Pons (tissue), 1 donor: Measurements from ENCODE around the gene VWC2L.

Experiments
- DNase-seq: peaks from one replicate; pipeline ENCODE4 v3.0.0-alpha.2; 2016; ENCODE audit warnings: low spot score

The VWC2L gene

DNA sequence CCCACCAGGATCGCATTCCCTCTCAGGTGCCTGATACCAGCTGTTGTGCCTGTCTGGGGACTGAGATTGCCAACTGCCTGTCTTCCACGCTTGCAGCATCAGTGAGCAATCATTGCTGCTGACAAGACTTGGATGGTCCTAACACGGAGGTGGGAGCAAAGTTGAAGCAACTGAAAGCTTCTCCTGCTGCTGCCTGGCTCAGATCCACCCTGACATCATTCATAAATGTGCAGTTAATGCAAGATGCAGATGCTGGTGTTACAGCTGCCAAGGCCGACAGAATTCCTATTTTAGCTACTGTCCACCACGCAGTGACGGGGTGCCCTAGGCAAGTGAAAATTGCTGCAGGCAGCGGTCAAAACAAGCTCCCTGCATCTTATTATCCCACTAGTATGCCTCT, 131.4 kb downstream of the VWC2L start:
- DNase-seq: no peak

DNA sequence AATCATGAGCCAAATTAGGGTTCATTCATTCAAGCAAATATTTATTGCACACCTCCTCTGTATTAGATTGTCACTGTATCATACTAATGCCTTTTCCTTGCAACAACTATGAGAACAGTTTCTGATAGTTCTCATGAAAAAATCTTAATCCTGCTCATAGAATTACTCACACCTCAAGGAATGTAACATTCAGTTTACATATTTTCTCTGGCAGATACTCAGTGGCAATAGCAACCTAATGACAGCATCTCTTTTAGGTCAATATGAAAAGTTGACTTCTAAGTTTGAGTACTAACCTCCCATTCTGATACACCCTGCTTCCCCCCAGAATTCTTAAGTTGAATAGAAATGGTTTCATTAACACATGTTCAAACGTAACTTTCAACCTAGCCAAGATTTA, 132.0 kb downstream of the VWC2L start:
- no peak for DNase-seq

DNA sequence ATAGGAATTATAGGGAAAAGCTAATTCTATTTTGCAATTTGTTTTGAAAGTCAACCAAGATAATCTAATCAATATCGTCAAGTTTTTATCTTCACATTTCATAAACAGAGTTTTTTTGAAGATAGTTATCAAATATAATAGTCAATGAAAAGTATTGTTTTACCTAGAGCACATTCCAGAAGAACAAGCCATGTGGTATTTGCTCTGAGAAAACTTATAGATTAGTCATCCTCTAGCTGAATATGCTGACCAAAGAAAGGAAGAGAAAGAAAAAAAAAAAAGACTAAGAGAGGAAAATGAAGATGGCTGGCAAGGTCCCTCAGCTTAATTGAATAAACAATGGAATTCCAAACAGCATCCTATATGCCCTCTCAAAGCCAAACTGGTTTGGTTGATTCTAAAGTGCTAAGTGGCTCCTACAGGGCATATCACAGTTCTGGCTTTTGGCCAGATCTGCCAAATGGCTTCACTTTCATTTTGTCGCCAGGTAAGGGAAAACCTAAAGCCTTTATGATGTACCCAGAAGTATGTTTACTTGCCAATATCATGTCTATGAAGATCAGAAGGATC, 132.6 kb downstream of the VWC2L start:
- DNase-seq: no peak

DNA sequence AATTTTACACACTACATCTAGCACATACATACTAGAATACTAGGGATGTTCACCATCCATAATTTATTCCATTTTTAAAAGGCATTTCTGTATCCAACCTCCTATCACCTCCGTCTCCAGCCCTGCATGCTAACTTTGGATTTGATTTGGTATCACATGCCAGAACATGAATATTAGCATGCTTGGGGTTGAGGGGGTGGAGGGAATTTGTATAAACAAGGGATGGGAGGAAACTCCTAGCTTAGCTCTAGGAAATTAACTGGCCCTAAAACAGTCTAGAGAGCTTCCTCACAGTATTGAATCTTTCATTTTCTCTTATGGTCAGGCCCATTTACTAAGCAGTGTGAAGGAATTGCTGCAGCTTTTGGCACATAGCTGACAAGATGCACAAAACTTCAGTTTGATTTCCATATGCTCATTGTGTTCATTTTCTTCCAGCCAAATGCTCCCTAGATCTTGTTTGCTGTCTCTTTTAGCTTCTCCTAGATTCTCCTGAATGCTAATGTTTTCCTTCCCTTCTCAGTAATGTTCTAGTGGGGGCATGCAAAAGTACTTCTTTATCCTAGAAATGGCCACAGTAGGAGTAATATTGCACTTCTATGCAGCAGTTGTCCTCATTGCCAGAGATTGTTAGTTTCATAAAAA, 135.2 kb downstream of the VWC2L start:
- no peak for DNase-seq

DNA sequence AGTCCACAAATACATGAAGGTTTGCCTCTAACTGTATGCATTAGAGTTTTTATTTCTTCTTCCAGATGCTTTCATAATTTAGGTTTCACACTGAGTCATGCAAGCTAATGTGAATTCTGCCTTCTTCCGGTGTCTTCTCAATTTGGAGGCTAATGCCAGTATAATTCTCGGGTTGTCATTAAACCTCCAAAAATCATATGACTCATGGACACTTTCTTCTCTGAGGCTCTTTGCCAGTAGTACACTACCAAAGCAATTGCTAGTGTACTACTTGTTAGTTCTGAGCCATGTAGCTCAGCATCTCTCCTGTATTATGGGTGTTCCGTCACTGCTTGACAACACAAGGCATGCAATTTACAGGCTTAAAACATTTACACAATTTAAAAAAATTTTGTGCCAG, 137.1 kb downstream of the VWC2L start:
- no peak for DNase-seq

DNA sequence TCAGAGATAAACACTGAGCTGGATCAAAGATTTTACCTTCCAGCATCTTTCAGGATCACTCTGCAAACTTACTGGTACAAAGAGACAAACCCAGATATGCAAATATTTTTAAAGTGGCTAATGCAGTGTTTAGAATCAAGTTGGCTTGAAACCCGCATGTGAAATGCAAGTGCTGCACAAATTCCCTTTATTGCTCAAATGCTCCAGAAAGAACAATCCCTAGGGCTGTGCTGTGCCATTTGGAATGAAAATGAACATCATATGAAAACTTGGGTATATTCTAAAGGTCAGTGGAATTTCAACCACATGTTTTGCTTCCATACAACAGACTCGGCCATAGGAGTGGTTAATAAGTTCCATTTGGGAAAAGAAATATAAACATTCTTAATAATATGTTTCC, 139.1 kb downstream of the VWC2L start:
- no peak for DNase-seq

DNA sequence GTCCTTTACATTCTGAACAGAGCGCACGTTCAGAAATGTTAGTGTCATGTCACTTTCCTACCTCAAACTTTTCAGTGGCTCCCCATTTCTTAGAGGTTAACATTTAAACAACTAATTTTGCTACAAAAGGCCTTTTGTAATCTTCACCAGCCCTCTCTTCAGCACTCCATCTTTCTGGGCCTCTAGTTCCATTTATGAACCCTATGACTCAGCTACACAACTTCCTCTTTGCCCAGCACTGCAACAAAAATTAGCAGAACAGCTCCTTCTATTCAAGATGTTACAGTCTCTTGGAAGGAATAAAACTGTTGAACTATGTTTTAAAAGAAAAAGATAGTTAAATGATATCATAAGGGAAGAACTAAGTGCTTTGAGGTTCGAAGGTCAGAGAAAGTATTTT, 139.9 kb downstream of the VWC2L start:
- no peak for DNase-seq

DNA sequence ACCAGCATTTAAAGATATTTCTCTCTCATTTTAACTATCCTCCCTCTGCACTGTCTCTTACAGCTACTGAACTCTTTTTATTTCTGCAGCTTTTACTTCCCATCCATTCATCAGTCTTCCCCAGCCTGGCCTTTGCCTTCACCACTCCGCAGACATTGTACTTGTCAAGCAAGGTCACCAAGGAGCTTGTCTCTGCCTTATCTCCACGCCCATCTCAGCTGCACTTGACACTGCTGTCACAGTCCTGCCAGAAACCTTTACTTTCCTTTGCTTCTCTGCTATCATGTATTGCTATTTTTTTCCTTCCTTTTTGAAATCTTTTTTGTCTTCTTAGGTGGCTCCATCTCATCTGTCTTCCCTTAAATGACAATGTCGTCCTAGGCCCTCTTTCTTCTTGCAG, 147.0 kb downstream of the VWC2L start:
- DNase-seq: no peak

DNA sequence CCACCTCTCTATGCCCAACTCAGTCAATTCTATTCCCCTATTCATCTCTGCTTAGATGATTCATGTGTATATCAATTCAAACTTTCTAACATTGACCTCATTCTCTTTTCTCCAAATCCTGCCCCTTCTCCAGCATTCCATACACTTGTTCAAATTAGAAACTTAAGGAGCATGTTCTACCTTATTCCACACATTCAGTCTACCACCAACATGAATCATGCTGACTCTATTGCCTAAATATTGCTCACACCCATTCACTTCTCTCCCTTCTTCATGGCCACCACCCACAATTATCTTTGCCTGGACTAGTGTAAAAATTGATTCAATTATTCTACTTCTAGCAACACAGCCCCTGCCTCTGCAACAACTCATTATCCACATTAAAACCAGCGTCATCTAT, 147.5 kb downstream of the VWC2L start:
- no peak for DNase-seq

DNA sequence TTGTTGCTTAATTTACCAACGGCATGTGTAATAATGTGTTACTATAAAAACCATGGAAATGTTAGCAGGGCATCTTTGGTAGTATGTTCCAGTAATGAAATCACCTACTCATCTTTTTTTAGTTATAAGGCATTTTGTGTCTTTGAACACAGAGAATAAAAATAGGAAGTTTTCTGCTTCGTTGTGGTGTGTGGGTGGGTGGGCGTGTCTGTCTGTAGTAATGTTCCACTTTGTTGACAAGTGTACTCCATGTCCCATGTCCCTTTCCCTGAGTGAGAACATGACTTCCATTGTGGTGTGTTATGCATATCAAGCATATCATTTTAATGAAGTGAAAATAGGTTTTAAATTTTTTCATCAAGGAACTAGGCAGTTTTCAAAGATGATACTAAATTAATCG, 149.3 kb downstream of the VWC2L start:
- DNase-seq: no peak

DNA sequence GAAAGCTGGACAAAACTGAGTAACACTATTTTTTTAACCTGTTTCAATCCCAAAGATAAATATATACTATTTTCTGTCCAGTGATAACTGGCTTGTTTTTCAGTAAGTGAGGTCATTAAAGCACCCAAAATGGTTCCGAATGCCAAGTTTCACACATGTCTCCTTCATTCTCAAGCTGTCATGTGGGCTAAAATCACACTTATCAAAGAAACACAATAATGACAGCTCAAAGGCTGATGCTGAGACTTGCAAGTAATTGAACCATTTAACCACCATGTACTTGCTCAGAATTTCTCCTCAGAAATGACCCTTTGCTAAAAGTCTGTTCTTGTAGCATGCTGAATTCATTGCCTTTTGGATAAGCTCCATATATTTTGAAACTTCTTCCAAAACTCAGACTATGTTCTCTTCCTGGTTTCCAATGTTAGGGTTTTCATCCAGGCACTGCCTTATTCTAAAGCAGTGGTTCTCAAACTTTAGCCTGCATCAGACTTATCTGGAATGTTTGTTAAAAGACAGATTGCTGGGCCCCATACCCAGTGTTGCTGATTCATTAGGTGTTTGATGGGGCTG, 149.8 kb downstream of the VWC2L start:
- no peak for DNase-seq

DNA sequence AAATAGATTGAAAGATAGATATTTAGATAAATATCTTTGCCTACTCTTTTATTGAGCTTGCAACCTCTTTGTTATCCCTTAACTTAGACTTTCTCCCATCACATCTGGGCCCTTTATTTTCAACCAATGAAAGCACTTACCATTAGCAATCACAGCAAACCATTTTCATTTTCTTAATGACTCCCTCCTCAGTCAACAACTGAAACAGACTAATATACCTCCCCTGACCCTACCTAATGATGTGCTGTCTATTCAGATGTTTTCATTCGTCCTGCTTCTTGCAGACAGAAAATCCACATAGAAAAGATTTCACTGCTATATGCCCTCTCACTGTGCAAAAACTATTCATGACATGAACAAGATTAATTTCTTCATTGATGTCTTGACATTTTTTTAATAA, 154.4 kb downstream of the VWC2L start:
- DNase-seq: no peak

DNA sequence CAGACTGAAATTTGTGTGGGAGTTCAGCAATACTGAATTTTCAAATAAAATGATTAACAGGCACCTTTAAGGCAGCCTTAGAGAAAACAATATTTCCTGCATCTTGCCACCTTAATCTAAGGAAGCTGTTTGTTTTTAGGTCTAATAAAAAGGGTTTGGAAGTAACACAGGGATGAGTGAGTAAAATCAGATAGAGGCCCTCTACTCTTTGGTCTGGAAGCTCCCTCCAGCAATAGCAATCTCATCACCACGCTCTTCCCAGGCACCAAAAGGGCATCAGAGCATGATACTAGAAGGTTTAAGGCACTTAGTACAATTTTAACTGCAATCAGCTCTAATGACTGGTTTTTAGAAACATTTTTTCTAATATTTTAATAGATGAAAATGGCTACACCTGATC, 155.6 kb downstream of the VWC2L start:
- DNase-seq: no peak

DNA sequence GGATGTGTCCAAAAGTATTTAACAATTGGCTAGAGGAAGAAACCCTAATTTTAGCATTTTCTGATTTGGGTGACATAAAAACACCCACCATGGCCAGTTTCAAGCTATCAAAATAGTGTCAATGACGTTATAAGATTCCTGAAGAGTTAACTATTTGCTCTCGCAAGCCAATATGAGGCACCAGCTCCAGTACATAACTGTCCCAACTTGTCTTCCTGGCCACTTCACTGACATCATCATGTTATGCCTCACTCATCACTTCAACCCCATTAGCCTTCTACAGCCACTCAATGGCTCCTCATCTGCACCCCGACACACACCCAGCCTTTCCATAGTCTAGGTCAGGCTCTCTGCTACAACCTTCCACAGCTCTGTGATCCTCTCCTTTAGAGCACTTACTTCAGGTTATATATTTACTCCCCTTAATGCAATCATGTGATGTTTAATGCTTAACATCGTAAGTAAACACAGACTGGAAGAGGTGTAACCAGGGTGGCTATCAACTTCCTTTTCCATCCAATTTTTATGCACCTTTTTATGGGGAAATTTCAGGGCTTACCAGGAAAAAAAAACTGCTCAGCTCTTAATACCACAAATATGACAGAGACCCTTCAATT, 158.7 kb downstream of the VWC2L start:
- DNase-seq: no peak

DNA sequence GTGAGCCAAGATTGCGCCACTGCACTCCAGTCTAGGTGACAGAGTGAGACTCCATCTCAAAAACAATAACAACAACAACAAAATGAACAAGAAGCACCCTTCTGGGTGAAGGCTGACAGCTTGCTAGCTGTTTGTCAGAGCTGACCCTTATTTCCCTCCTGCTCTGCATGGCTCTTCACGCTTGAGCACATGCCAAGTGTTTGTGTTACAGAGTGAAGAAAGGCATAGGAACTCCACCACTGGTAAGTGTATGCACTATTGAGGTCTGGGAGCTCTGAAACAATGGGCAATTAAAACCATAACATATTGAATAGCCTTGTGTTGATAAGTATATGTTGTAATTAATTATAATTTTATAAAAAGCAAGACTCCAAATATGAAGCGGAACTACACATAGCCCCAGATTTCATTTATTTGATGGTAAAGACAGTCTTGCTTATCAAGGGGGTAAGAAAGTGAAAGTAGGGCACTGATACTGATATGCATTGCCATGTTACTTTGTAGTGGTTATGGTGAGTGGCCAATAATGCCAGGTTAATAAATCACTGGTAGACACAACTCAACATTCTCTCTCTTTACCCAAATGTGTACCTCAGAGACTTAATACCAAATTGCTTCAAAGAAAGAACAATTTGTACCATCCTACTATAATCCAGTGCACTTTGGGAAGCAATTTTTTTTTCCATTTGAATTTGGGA, 163.4 kb downstream of the VWC2L start:
- peak; percentile 35 for DNase-seq

DNA sequence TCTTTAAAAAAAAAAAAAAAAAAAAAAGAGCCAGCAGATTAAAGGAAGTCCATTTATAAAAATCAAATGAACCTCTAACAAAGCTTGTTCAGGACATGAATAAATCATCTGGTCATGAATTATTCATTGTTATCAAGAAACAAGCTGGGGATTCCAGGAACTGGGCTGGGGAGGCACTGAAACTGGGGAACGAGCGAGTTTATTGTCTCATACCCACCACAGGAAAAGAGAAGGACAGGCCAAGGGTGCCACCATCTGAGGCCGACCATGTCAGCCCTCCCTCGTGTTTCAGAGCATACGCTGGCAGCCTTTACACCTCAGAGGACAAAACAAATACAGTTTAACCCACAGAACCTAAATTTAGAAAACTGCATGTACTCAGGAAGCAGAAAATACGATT, 164.2 kb downstream of the VWC2L start:
- peak; percentile 98 for DNase-seq

DNA sequence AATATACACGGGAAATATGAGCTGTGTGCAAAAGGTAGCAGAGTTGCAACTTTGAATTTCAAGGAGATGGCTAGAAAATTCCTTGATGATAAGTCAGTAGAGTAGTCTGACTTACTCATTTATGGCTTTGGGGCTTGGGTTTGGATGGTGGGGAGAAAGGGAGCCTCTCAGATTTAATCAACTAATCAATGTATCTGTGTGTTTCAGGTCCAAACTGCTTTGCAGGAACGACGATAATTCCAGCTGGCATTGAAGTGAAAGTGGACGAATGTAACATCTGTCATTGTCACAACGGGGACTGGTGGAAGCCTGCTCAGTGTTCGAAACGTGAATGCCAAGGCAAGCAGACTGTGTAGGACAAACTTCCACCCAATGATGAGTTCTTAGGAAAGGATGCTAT, 164.6 kb downstream of the VWC2L start:
- peak; percentile 69 for DNase-seq

DNA sequence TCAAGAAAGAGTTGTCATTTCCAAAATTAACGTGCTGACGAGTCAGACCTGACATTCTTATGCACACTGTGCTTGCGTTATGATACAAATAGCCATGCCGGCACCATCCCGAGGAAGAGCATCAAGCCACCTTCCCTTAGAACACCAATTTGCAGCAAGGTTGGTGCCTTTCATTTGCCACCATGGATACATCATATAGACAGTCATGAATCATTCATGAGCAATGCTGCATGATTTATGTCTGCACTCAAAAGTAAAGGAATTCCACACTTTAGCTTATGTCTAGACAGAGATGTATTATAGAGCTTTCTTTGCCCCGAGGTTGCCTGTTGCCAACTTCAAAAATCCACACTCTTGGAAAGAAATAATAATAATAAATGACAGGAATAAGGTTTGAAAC, 166.9 kb downstream of the VWC2L start:
- DNase-seq: no peak

DNA sequence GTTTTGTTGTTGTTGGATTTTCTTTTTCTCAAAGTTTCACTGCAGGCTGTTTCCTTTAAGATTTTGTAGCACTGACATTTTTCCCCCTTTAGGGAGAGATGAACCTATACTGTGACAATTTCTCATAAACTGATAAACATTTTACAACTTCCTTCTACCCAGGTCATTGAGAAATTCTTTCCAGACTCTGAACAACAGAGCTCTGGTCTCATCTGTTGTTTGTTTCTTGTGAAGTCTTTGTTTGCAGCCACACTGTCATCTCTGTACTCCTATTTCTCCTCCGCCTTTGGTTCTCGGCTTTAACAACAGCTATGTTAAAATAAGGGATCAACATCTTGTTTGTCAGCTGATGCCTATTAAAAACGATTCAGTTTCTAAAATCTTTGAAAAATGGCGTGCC, 167.6 kb downstream of the VWC2L start:
- peak; percentile 71 for DNase-seq

DNA sequence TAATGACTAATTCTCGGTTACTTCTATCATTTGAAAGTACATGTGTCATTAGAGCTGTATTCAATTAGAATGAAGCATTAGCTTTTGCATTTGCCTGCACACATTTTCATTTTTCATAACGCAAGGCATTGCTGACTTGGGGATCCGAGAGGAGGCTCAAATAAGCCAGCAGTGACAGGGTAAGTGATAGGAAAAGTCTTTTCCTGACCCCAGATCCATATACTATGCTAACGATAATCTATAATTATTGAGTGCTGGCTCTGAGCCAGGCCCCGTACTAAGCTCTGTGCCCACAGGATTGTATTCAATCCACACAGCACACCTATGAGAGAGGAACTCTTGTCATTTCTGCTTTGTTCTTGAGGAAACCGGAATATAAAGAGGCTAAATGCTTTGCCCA, 168.2 kb downstream of the VWC2L start:
- DNase-seq: no peak

DNA sequence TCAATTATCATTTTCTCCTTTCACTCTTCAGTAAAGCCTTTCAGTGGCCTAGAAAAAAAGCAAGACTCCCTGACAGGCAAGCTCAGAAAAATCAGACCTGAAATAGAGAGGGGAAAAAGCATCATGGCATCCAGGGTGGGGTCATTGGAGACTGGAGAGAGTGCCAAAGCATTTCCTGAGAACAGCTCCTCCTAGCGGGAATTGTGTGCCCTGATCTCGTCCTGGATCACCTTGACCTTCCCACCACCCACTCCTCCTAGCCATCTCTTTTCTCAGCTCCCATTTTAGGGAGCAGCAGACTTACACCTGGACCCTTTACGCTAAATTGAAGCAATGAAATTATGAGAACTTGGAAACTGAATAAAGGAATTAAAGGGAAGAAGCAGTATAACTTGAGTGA, 176.6 kb downstream of the VWC2L start:
- no peak for DNase-seq

DNA sequence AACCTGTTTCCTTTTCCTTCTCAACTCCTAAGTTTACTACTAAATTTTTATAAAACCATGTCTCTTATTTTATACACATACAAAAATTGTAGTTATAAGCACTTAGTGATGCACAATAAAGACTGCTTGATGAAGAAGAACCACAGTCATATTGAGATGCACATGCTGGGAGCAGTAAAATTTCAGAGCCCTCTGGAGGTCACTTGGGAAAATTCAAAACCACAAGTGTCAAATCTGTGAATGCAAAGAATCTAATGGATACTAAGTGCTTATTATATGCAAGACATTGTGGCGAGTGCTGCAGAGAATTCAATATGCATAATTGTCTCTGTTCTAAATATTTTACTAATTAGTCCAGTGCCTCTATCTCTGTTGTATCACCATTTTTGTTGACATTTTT, 180.5 kb downstream of the VWC2L start:
- DNase-seq: peak; percentile 47

DNA sequence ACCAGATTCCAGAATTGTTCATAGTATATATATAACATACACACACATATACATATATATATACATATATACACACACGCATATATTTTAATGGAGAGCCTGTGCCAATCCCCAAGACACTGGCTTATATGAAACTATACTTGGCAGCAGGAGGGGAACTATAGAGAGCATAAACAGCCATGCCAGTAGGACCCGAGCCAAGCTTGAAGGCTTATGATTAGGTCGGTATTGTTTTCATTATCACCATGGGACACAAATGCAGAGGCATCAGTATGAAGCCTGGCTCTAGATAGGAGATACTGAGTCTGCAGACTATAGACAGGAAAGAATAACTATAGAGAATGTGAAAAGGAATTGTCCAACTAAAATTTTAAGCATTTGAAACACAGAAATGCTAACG, 181.2 kb downstream of the VWC2L start:
- no peak for DNase-seq
